HUDEP-2 (cell line): ENCODE data around the gene ARIH1.
A peak's percentile ranks its signal among the peaks of the same experiment; 100 is the strongest.
"Not testable (repeated sequence)": the region's sequence is repeated elsewhere in the genome, so short reads cannot be mapped to it uniquely, and the experiment has no call there.

Source experiments
- DNase-seq, 76 experiments: peaks; one replicate each; lab custom pipeline; 2025; ENCODE audit not compliant: unreplicated experiment in 76 of 76; lab: John Stamatoyannopoulos, UW

The ARIH1 gene, protein sequence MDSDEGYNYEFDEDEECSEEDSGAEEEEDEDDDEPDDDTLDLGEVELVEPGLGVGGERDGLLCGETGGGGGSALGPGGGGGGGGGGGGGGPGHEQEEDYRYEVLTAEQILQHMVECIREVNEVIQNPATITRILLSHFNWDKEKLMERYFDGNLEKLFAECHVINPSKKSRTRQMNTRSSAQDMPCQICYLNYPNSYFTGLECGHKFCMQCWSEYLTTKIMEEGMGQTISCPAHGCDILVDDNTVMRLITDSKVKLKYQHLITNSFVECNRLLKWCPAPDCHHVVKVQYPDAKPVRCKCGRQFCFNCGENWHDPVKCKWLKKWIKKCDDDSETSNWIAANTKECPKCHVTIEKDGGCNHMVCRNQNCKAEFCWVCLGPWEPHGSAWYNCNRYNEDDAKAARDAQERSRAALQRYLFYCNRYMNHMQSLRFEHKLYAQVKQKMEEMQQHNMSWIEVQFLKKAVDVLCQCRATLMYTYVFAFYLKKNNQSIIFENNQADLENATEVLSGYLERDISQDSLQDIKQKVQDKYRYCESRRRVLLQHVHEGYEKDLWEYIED

GRCh38 chr15:72473614-72474465 lies at the start of gene ARIH1:
TSS of gene ARIH1 (plus strand) at chr15:72474330. CDS start at chr15:72474640, 310 bp downstream.
- peak in 75 of 76 experiments; percentile 43 to 96 (median 88) for DNase-seq

DNA sequence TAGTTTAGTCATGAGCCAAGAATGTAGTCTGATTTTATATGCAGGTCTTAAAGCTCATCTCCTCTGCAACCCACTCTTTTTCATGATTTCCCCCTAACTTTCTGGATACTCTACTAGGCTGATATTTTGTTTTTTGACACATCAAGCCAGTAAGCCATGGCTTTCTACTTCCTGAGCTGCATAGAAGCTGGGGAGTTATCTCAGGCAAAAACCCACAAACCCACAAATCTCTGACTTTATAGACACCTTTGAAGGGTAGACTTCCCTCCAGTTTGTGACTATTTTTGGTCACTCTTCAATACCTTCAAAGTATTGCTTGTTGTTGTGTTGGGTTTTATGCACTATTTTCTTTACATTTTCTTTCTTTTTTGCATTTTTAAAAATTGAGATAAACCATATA lies 47.4 kb upstream of the ARIH1 start:
- DNase-seq, result no peak

DNA sequence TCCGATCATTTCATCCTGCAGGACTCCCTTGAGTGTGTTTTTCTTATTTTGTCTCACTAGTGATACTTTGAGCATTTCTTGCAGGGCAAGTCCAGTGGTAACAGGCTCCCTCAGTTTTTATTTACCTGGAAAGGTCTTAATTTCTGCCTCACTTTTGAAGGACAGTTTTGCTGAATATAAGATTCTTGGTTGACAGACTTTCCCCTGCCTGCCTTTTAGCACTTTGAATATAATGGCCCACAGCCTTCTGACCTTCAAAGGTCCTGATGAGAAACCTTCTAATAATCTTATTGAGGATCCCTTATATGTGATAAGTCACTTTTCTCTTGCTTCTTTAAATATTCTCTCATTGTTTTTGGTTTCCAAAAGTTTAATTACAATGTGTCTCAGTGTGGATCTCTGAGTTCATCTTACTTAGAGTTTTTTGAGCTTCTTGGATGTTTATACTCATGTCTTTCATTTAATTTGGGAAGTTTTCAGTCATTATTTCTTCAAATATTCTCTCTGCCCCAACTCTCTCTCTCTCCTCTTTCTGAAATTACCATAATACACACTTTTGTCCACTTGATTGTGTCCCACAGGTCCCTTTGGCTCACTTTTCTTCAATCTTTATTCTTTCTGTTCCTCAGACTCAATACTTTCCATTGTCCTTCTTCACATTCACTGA lies 36.3 kb upstream of the ARIH1 start:
- no peak for DNase-seq

DNA sequence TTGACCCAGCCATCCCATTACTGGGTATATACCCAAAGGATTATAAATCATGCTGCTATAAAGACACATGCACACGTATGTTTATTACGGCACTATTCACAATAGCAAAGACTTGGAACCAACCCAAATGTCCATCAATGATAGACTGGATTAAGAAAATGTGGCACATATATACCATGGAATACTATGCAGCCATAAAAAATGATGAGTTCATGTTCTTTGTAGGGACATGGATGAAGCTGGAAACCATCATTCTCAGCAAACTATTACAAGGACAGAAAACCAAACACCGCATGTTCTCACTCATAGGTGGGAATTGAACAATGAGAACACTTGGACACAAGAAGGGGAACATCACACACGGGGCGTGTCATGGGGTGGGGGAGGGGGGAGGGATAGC lies 31.3 kb upstream of the ARIH1 start:
- not testable (repeated sequence) for DNase-seq

DNA sequence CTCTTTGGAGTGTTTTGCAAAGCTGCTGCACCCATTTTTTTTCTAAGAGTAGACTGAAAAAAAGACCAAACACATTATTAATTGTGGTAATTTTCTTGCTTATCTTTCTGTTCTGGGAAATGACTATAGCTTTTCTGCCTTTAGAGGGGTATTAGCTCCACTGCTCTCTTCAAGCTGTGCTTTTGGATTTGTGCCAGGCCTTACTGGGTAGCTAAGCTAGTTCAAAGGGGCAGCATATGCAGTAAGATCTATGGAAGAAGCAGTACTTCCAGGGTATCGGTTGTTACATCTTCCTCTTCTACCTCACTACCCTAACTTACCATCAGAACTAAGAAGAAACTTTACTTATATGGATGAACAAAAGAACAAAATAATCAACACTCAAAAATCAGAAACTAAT lies 28.7 kb upstream of the ARIH1 start:
- no peak for DNase-seq

DNA sequence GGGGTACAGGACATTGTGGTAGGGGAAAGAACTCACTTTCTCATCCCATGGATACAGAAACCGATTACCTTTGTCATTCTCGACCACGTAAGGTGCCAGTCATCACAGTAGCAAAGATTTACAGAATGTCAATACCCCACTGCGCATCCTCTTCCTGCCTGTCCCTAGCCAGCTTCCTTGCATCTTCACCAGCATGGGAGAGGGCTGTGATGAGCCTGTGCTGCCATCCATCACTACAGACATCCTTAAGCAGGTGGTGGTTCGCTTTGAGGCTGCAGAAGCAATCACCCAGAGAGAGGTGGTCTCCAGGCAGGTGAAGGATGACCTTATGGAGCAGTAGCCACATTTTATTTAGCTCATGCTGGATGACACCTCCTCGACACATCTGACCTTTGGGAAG lies 23.3 kb upstream of the ARIH1 start:
- DNase-seq, result no peak

GRCh38 chr15:72451224-72451623 lies 22.9 kb upstream of the ARIH1 start:
- DNase-seq, result no peak

DNA sequence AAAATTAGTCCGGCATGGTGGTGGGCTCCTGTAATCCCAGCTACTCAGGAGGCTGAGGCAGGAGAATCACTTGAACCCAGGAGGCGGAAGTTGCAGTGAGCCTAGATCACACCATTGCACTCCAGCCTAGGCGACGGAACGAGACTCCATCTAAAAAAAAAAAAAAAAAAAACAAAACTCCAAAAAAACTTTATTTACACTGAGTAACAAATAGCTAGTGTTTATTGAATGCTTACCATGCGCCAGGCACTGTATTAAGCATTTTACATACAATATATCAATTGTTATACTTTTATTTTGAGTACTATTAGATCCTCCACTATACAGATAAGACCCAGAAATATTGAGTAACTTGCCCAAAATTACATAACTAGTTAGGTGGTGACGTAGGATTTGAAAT lies 17.4 kb upstream of the ARIH1 start:
- no peak for DNase-seq

DNA sequence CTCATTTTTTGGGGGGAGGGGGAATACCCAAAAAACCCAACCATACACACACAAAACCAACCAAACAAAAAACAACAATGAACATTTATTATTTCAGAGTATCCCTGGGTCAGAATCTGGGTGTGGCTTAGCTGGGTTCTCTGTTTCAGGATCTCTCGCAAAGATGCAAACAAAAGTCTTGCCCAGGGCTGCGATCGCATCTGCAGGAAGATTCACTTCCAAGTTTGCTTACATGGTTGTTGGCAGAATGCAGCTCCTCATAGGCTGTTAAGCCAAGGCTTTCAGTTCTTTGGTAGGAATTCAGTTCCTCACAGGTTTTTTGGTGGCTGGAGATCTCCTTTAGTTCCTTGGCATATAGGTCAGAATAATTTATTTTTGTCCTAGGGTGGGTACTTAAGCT lies 13.7 kb upstream of the ARIH1 start:
- DNase-seq, result no peak

DNA sequence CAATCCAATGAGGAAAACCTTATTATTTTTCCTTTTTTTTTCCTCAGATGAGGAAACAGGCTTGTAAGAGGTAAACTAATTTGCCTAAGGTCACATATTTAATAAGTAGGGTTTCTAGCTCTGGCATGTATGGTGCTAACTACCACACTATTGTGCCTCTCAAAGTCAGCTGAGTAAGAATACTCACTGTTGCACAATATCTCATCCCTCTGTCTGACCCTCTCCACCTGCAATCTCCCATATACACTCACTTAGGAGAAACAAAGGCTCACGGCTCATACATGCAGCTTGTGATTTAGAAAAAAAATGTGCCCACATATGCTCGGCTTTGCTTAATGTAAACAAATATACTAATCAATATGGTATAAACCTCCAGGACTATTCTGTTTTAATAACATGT lies 10.4 kb upstream of the ARIH1 start:
- no peak for DNase-seq

GRCh38 chr15:72464251-72464650 lies 9.9 kb upstream of the ARIH1 start:
- no peak for DNase-seq

- DNase-seq, result no peak
Measured at GRCh38 chr15:72468103-72468502, 6.0 kb upstream of the ARIH1 start.

GRCh38 chr15:72472992-72473610 lies 1.0 kb upstream of the ARIH1 start:
- no peak for DNase-seq

GRCh38 chr15:72474466-72474911 lies 359 bp downstream of the ARIH1 start:
- DNase-seq, result peak in 11 of 76 experiments; percentile 9 to 65 (median 34)

DNA sequence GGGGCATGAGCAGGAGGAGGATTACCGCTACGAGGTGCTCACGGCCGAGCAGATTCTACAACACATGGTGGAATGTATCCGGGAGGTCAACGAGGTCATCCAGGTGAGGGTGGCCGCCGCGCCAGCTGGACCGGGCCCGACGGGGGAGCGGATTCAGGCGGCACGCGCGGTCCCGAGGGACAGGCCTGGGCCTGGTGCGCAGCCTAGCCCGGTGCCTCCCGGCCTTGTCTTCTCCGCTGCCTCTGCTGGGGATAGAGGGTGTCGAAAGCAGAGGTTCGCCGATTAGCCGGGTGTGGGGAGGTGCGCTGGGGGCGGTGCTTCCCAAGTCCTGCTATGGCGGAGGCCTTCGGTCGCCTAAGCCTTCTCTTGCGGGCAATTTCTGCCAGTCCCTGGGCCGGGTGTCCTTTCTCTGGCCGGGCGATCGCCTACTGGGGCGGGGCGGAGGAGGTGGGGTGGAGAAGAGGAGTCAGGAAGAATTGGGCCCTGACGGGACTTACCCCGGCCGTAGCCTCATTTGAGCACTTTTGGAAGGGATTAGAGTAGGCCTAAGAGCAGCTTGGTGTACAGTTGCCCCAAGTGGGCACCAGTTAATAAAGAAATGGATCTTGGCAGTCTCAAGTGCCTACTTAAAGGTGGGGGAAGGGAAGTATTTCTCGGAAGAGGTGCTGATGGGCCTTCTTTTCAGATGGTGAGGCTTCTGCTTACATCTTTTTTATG lies 940 bp downstream of the ARIH1 start:
- DNase-seq, result peak in 75 of 76 experiments; percentile 17 to 84 (median 70)

DNA sequence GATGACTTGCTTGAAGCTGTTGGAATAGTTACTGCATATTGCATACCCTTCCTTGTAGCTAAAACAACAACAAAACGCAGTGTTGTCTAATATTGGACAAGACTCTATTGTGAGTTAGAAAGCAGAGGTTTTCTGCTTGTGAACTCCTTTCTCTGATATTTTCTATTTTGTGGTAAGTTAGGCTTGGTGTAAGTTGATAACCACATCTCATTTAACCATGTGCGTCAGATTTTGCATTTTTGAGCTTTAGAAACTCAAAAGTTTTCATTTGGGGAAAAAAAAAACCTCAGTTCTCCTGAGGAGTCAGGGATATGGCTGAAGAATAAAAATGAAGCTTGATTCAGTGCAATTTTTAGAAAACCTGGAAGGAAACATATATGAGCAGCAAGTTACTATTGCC lies 1.5 kb downstream of the ARIH1 start:
- DNase-seq, result no peak

DNA sequence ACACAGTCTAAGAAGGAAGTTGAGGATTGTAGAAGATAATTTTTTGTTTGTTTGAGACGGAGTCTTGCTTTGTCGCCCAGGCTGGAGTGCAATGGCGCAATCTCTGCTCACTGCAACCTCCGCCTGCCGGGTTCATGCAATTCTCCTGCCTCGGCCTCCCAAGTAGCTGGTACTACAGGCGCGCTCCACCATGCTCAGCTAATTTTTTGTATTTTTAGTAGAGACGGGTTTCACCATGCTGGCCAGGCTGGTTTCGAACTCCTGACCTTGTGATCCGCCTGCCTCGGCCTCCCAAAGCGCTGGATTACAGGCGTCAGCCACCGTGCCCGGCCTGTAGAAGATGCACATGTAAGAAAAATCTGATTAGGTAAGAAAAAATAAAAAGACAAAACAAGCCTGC lies 2.2 kb downstream of the ARIH1 start:
- DNase-seq, result not testable (repeated sequence)

- DNase-seq, result no peak
Measured at GRCh38 chr15:72481015-72481659, 7.0 kb downstream of the ARIH1 start.

DNA sequence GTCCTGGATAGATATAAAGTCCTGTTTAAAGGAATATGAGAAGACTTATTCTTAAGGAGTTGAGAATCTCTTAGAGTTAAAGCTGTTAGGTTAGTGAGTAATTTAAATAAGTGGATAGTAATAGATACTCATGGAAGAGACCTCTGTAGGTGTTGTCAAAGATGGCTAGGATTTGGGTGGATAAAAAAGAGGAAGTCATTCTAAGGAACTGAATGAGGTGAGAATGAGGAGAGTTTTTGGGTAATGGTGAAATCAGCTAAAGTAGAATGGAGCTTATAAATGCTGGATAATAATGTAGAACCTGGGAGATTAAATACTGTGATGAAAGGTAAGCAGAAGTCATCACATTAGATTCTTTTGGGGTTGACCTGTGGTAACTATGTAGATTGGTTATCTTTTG lies 8.1 kb downstream of the ARIH1 start:
- DNase-seq, result peak in 1 of 76 experiments; percentile 5
